ENCODE data around the gene TOMM22. TPM values are rescaled to one million over a fixed set of nuclear protein-coding genes. Genes with fewer than 3 reads are reported as not detected.

TOMM22 gene
- total RNA-seq, 2 donors from 2014 or later, result 59.9 to 138 TPM

DNA sequence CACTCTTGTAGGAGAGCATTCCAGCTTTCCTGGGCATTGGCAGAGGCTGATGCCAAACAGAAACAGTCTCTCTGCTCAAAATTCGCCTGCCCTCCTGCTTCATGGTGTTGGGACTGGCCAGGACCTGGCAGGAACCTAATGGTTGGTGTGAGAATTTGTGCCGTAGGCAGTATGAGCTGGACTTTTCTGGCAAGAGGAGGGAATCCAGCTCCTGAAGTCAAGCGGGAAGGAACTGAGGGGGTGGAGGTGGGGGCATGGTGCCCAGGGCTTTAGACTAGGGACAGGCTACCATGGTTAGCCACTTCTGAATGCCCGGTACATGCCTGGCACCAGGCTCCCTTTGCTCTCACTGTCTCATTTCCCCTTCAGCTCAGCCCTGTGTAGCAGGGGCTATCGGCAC lies 6.9 kb upstream of the TOMM22 start:
- peaks cover 14% of the 10 kb centered on the region for H3K36me3 Mint-ChIP-seq (ENCODE audit: low read depth)
- H3K4me1 Mint-ChIP-seq, result no peaks in the 10 kb centered on the region
- no peaks in the 10 kb centered on the region for H3K27me3 Mint-ChIP-seq
- H3K9me3 Mint-ChIP-seq, result no peaks in the 10 kb centered on the region
- no peak overlapping the region for H3K27ac Mint-ChIP-seq
- no peak overlapping the region for H3K4me3 Mint-ChIP-seq
- no peak for ATAC-seq (replicated peaks)

DNA sequence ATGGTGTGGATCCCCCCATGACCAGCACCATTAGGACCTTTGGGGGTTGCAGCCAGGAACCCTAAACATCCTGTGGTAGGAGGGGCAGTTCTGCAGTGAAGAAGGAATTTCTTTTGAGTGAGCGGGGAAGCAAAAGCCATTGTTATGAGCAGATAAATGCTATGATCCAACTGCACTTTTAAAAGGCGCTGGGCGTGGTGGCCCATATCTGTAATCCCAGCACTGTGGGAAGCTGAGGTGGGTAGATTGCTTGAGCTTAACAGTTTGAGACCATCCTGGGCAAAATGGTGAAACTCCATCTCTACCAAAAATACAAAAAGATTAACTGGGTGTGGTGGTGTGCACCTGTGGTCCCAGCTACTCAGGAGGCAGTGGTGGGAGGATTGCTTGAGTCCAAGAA lies 5.9 kb upstream of the TOMM22 start:
- no peaks in the 10 kb centered on the region for H3K9me3 Mint-ChIP-seq
- ATAC-seq (replicated peaks), result no peak
- H3K27ac Mint-ChIP-seq, result no peak overlapping the region
- peaks cover 8% of the 10 kb centered on the region for H3K36me3 Mint-ChIP-seq (ENCODE audit: low read depth)
- no peak overlapping the region for H3K4me3 Mint-ChIP-seq
- no peaks in the 10 kb centered on the region for H3K27me3 Mint-ChIP-seq
- H3K4me1 Mint-ChIP-seq, result no peaks in the 10 kb centered on the region

GRCh38 chr22:38684895-38685294 lies 3.1 kb downstream of the TOMM22 start:
- Mint-ChIP-seq H3K27me3 (no peaks in the 10 kb centered on the region), H3K36me3 (ENCODE audit: low read depth) (peaks cover 83% of the 10 kb centered on the region), H3K9me3 (no peaks in the 10 kb centered on the region), H3K4me1 (peaks cover 12% of the 10 kb centered on the region), H3K4me3 (no peak overlapping the region), H3K27ac (no peak overlapping the region)
- no peak for ATAC-seq (replicated peaks)

GRCh38 chr22:38685761-38686160 lies 4.0 kb downstream of the TOMM22 start:
- Mint-ChIP-seq H3K27ac (no peak overlapping the region), H3K4me1 (peaks cover 12% of the 10 kb centered on the region), H3K4me3 (no peak overlapping the region)

DNA sequence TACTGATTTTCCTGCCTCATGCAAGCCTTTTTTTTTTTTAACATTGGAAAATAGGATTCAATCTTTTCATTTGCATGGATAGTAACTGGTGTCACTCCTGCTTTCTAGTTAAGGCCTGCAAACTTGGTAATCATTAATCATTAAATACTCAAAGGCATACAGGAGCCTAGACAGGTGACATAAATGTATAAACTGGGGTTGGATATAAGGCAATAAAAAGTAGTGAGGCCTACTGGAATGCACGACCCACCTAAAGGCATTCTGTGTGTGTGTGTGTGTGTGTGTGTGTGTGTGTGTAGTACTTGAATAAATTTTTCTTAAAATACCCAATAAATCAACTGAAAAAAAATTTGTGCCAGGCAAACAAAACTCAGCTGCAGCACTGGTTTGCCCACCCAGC lies 7.9 kb downstream of the TOMM22 start:
- no peaks in the 10 kb centered on the region for H3K9me3 Mint-ChIP-seq
- ATAC-seq (replicated peaks), result no peak
- H3K36me3 Mint-ChIP-seq (ENCODE audit: low read depth), result peaks cover 99% of the 10 kb centered on the region
- no peaks in the 10 kb centered on the region for H3K27me3 Mint-ChIP-seq
- H3K4me1 Mint-ChIP-seq, result peaks cover 18% of the 10 kb centered on the region
- H3K4me3 Mint-ChIP-seq, result no peak overlapping the region
- no peak overlapping the region for H3K27ac Mint-ChIP-seq

More at GRCh38 chr22:38685761-38686160, 4.0 kb downstream of the TOMM22 start:
- Mint-ChIP-seq H3K36me3 (ENCODE audit: low read depth) (peaks cover 91% of the 10 kb centered on the region), H3K27me3 (no peaks in the 10 kb centered on the region), H3K9me3 (no peaks in the 10 kb centered on the region)
- no peak for ATAC-seq (replicated peaks)

- Mint-ChIP-seq H3K4me3 (peak overlapping the region; percentile 52), H3K36me3 (ENCODE audit: low read depth) (peaks cover 95% of the 10 kb centered on the region), H3K9me3 (no peaks in the 10 kb centered on the region), H3K27me3 (no peaks in the 10 kb centered on the region), H3K27ac (peak overlapping the region; percentile 12), H3K4me1 (peaks cover 41% of the 10 kb centered on the region)
- ATAC-seq (replicated peaks), result no peak
These were observed 12.3 kb downstream of the TOMM22 start for GRCh38 chr22:38694049-38694448.

- Mint-ChIP-seq H3K4me3 (peak overlapping the region; percentile 52), H3K36me3 (ENCODE audit: low read depth) (peaks cover 95% of the 10 kb centered on the region), H3K4me1 (peaks cover 41% of the 10 kb centered on the region), H3K27me3 (no peaks in the 10 kb centered on the region), H3K9me3 (no peaks in the 10 kb centered on the region), H3K27ac (no peak overlapping the region)
- ATAC-seq (replicated peaks), result peak; percentile 6
These were observed 13.2 kb downstream of the TOMM22 start for GRCh38 chr22:38694940-38695339.

GRCh38 chr22:38696606-38697424 lies 15.1 kb downstream of the TOMM22 start:
- H3K36me3 Mint-ChIP-seq (ENCODE audit: low read depth), result peaks cover 92% of the 10 kb centered on the region
- no peaks in the 10 kb centered on the region for H3K27me3 Mint-ChIP-seq
- ATAC-seq (replicated peaks), result peak; percentile 68
- peak overlapping the region; percentile 98 for H3K4me3 Mint-ChIP-seq
- peak overlapping the region; percentile 92 for H3K27ac Mint-ChIP-seq
- H3K9me3 Mint-ChIP-seq, result no peaks in the 10 kb centered on the region
- peaks cover 34% of the 10 kb centered on the region for H3K4me1 Mint-ChIP-seq

- Mint-ChIP-seq H3K36me3 (ENCODE audit: low read depth) (peaks cover 84% of the 10 kb centered on the region), H3K4me3 (peak overlapping the region; percentile 98), H3K27me3 (no peaks in the 10 kb centered on the region), H3K4me1 (peaks cover 33% of the 10 kb centered on the region), H3K27ac (peak overlapping the region; percentile 92), H3K9me3 (no peaks in the 10 kb centered on the region)
- no peak for ATAC-seq (replicated peaks)
These were observed 15.8 kb downstream of the TOMM22 start for GRCh38 chr22:38697425-38698089.

- peaks cover 74% of the 10 kb centered on the region for H3K36me3 Mint-ChIP-seq (ENCODE audit: low read depth)
- peak overlapping the region; percentile 92 for H3K27ac Mint-ChIP-seq
- ATAC-seq (replicated peaks), result no peak
- H3K4me1 Mint-ChIP-seq, result peaks cover 27% of the 10 kb centered on the region
- peak overlapping the region; percentile 98 for H3K4me3 Mint-ChIP-seq
- no peaks in the 10 kb centered on the region for H3K27me3 Mint-ChIP-seq
- no peaks in the 10 kb centered on the region for H3K9me3 Mint-ChIP-seq
These were observed 16.8 kb downstream of the TOMM22 start for GRCh38 chr22:38698407-38699094.

- no peak for ATAC-seq (replicated peaks)
- H3K9me3 Mint-ChIP-seq, result no peaks in the 10 kb centered on the region
- H3K27me3 Mint-ChIP-seq, result no peaks in the 10 kb centered on the region
- peaks cover 24% of the 10 kb centered on the region for H3K4me1 Mint-ChIP-seq
- peak overlapping the region; percentile 98 for H3K4me3 Mint-ChIP-seq
- peak overlapping the region; percentile 92 for H3K27ac Mint-ChIP-seq
- peaks cover 68% of the 10 kb centered on the region for H3K36me3 Mint-ChIP-seq (ENCODE audit: low read depth)
These were observed 17.4 kb downstream of the TOMM22 start for GRCh38 chr22:38699143-38699542.

DNA sequence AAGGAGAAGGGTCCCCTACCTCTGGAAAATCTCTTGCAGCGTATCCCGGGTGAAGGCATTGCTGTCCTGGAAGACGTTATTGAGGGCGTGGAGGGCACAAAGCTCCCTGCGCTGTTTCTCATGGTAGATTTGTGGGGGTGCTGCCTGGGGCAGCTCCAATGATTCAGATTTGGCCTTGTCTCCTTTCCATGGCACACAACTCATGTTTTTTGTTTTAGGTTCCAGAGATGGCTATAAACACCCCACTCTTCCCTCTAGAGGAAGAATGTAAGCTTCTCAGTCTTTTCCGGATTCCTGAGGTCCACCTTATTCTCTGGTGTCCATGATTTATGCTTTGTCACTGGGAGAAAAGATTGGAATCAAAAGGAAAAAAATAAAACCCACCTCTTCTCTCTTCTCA lies 18.0 kb downstream of the TOMM22 start:
- Mint-ChIP-seq H3K27me3 (no peaks in the 10 kb centered on the region), H3K9me3 (no peaks in the 10 kb centered on the region), H3K4me3 (peak overlapping the region; percentile 98), H3K27ac (peak overlapping the region; percentile 92), H3K36me3 (ENCODE audit: low read depth) (peaks cover 62% of the 10 kb centered on the region), H3K4me1 (peaks cover 21% of the 10 kb centered on the region)
- no peak for ATAC-seq (replicated peaks)

DNA sequence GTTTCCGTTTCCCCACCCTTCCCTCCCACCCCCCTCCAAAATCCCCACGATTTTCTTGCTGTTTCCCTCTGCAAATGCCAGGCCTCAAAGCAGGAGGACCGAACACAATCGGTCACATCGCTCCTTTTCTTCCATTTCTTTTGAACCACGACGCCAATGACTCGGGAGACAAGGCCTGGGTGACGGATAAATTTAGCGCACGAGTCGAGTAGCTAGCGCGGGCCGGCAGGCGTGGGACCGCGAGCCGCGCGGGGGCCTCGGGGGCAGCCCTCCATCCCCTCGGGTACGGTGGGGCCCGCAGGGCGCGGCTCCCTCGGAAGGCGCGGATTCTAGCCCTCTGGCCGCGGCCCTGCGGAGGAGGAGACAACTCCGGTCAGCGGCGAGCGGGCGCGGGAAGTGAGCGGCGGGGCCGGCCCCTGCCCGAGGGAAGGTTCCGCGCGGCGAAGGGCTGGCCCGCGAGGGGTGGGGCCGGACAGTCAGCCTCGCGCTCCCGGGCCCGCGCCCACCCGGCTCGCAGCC lies 18.6 kb downstream of the TOMM22 start:
- H3K9me3 Mint-ChIP-seq, result no peaks in the 10 kb centered on the region
- H3K4me3 Mint-ChIP-seq, result peak overlapping the region; percentile 98
- peak; percentile 34 for ATAC-seq (replicated peaks)
- peaks cover 22% of the 10 kb centered on the region for H3K4me1 Mint-ChIP-seq
- no peaks in the 10 kb centered on the region for H3K27me3 Mint-ChIP-seq
- peaks cover 57% of the 10 kb centered on the region for H3K36me3 Mint-ChIP-seq (ENCODE audit: low read depth)
- peak overlapping the region; percentile 93 for H3K27ac Mint-ChIP-seq

- H3K4me3 Mint-ChIP-seq, result peak within 1 kb of the TSS; percentile 98
These were observed 19.3 kb downstream of the TOMM22 start, which contains the start of gene JOSD1 for GRCh38 chr22:38700789-38701628. Gene JOSD1 (minus strand): TSS chr22:38700943. CDS start chr22:38699987, 956 bp downstream.

More at GRCh38 chr22:38700789-38701628, 19.3 kb downstream of the TOMM22 start, which contains the start of gene JOSD1:
- Mint-ChIP-seq H3K36me3 (ENCODE audit: low read depth) (peaks cover 54% of the 10 kb centered on the region), H3K27me3 (no peaks in the 10 kb centered on the region), H3K4me1 (peaks cover 22% of the 10 kb centered on the region), H3K9me3 (no peaks in the 10 kb centered on the region), H3K27ac (peak within 1 kb of the TSS; percentile 93)
- peak; percentile 38 for ATAC-seq (replicated peaks)
